Transverse colon (tissue), 4 donors: Measurements from ENCODE around the gene IKZF2. TPM values are rescaled to one million over a fixed set of nuclear protein-coding genes. Genes with fewer than 3 reads are reported as not detected.

ENCODE experiments used
- DNase-seq: peaks from one replicate; pipeline ENCODE4 v3.0.0-alpha.2; 2019
- H3K27ac ChIP-seq, 4 donors: fragments of 200-600 bp; sonication (generic); 2 replicates each; pipeline ENCODE4 v1.5.1; 2016 to 2018; ENCODE audit warnings: inconsistent platforms in 4 of 4
- H3K27me3 ChIP-seq: fragments of 200-600 bp; sonication (generic); 2 replicates; pipeline ENCODE4 v1.5.1; 2017; ENCODE audit warnings: inconsistent platforms
- H3K36me3 ChIP-seq, 4 donors: fragments of 200-600 bp; sonication (generic); 2 replicates each; pipeline ENCODE4 v1.5.1; 2017 to 2019; ENCODE audit warnings: inconsistent platforms in 4 of 4
- H3K4me1 ChIP-seq, 4 donors: fragments of 200-600 bp; sonication (generic); 2 replicates each; pipeline ENCODE4 v1.5.1; 2017 to 2020; ENCODE audit warnings: inconsistent platforms in 4 of 4
- H3K4me3 ChIP-seq, 4 donors: fragments of 200-600 bp; sonication (generic); 1 replicate in 1 of 4; 2 replicates in 3 of 4; pipeline versions ENCODE4 v1.5.1 to v1.6.1; 2017 to 2019; ENCODE audit warnings: inconsistent platforms in 4 of 4
- H3K9me3 ChIP-seq, 2 donors: fragments of 200-600 bp; sonication (generic); 2 replicates each; pipeline ENCODE4 v1.5.1; 2017 to 2019; ENCODE audit warnings: inconsistent platforms in 2 of 2
- CTCF ChIP-seq, 5 experiments: fragments of 200-600 bp in 3 of 5; fragments of 450-650 bp in 2 of 5; sonication (generic) in 3 of 5; IDR thresholded peaks; 1 replicate in 2 of 5; 2 replicates in 3 of 5; pipeline ENCODE4 v1.5.1; 2016 to 2017; ENCODE audit warnings: antibody characterized with exemption in 5 of 5, inconsistent platforms in 3 of 5, mild to moderate bottlenecking in 2 of 5, moderate library complexity in 1 of 5
- EP300 ChIP-seq: sonication (generic); formaldehyde crosslinking; IDR thresholded peaks from one replicate; pipeline ENCODE4 v1.6.1; 2017; ENCODE audit warnings: antibody characterized with exemption, low read depth
- POLR2A ChIP-seq: fragments of 450-650 bp; IDR thresholded peaks from one replicate; pipeline ENCODE4 v1.6.1; 2016; ENCODE audit warnings: antibody characterized with exemption, mild to moderate bottlenecking, moderate library complexity
- POLR2AphosphoS5 ChIP-seq, 3 donors: sonication (generic); formaldehyde crosslinking; IDR thresholded peaks; one replicate each; pipeline ENCODE4 v1.6.1; 2016; ENCODE audit warnings: antibody characterized with exemption in 3 of 3
- WGBS, 2 donors: methylation state at CpG; one replicate each; pipeline ENCODE4 v1.1.5; 2018; ENCODE audit warnings: low coverage in 1 of 2; 5-methylcytosine and 5-hydroxymethylcytosine counted together
- in situ Hi-C, 4 donors: fragments of 200-750 bp; cut with MboI; loops; one replicate each; pipeline versions ENCODE4 v1.15.0 to v1.15.1; 2017; ENCODE audit warnings: low sequenced_read_pairs in 3 of 4, low pct_ligation_motif_present in 1 of 4, low pct_unique_long_range_greater_than_20kb in 1 of 4
- intact Hi-C: fragments of 100-400 bp; cut with DNase I; formaldehyde crosslinking; loops from one replicate; pipeline ENCODE4 v1.15.1; 2023; ENCODE audit warnings: low total_unique reads
- total RNA-seq, 4 donors: library from RNA; depleted of rRNA; stranded (reverse); fragments of >200 nt; gene quantifications; one replicate each; pipeline ENCODE4 v1.1.0, GENCODE V29; 2016

Gene IKZF2
- total RNA-seq, 4 donors from 2014 or later, result 1.8 to 15.6 (median 12.3) TPM

DNA sequence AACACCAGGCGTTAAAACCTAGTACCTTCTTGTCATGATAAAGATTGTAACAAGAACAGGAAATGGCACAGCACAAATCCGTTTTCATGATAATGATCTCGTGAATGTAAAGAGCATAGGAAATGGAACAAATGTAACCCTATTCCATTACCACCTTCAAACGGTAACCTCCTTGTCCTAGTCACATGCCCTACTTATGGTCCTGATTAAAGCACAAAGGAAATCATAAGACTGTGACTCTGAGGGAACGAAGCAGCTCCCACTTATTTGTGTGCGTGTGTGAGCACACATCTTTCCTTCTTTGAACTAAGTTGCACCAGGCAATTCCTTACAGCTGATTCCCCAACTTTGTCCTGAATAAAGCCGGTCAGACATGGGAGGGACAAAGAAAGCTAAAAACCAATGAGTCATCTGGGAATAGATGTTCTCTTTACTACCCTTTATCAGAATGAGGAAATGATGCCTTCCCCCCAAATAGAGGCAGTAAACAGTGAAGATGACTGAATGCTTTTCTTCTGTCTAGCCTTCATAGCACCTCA, 192.6 kb downstream of the IKZF2 start:
- H3K4me1 ChIP-seq, result no peaks in the 10 kb centered on the region
- intact Hi-C loops, result no loop called here

DNA sequence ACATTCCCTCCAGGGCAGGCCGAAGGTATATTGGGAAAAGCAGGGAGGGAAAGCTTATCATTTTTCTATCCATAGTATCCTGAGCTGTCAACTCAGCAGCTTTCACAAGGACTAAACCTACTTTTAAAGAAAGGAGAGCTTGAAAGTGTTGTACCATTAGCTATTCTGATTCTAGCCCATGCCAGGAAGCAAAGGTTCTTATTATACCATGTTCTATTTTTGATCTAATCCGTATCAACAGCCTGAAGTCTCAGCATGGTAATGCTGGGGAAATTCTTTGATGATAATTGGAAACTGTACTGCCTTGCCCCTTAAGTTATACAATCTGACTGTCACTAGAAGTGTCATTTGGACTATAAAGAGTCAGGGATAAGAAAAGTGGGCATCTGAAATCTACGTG, 193.3 kb downstream of the IKZF2 start:
- no peak for TF ChIP-seq CTCF (IDR thresholded peaks at IDR 0.05)
- TF ChIP-seq POLR2AphosphoS5 (IDR thresholded peaks at IDR 0.05), result no peak
- no peak for TF ChIP-seq EP300
- no peak for TF ChIP-seq POLR2A
- no peak for DNase-seq
- Histone ChIP-seq H3K9me3 (no peaks in the 10 kb centered on the region), H3K4me1 (no peaks in the 10 kb centered on the region), H3K27ac (no peak overlapping the region), H3K36me3 (no peaks in the 10 kb centered on the region), H3K27me3 (no peaks in the 10 kb centered on the region), H3K4me3 (no peak overlapping the region)
- 71 to 84% methylated on average over 3 of the region's 3 CpGs for WGBS, 2 donors
- in situ Hi-C loops, result no loop called here
- intact Hi-C loops, result no loop called here

More for the DNA sequence above, 192.6 kb downstream of the IKZF2 start:
- no peaks in the 10 kb centered on the region for H3K27me3 ChIP-seq
- H3K27ac ChIP-seq, result no peak overlapping the region
- no peak for DNase-seq
- TF ChIP-seq EP300 (no peak), POLR2A (no peak), CTCF (IDR thresholded peaks at IDR 0.05) (no peak), POLR2AphosphoS5 (IDR thresholded peaks at IDR 0.05) (no peak)
- H3K9me3 ChIP-seq, result no peaks in the 10 kb centered on the region
- WGBS, 2 donors, result 76 to 82% methylated on average over 7 of the region's 7 CpGs
- no peak overlapping the region for H3K4me3 ChIP-seq
- no peaks in the 10 kb centered on the region for H3K36me3 ChIP-seq
- in situ Hi-C loops, result no loop called here

- no peaks in the 10 kb centered on the region for H3K4me1 ChIP-seq
- H3K27me3 ChIP-seq, result no peaks in the 10 kb centered on the region
- TF ChIP-seq CTCF (IDR thresholded peaks at IDR 0.05) (no peak), POLR2AphosphoS5 (IDR thresholded peaks at IDR 0.05) (no peak), EP300 (no peak), POLR2A (no peak)
- H3K4me3 ChIP-seq, result no peak overlapping the region
- no peaks in the 10 kb centered on the region for H3K9me3 ChIP-seq
- no peaks in the 10 kb centered on the region for H3K36me3 ChIP-seq
- DNase-seq, result no peak
- intact Hi-C loops, result no loop called here
- in situ Hi-C loops, result no loop called here
- H3K27ac ChIP-seq, result no peak overlapping the region
Observed at GRCh38 chr2:212957624-212958023, 193.8 kb downstream of the IKZF2 start.

DNA sequence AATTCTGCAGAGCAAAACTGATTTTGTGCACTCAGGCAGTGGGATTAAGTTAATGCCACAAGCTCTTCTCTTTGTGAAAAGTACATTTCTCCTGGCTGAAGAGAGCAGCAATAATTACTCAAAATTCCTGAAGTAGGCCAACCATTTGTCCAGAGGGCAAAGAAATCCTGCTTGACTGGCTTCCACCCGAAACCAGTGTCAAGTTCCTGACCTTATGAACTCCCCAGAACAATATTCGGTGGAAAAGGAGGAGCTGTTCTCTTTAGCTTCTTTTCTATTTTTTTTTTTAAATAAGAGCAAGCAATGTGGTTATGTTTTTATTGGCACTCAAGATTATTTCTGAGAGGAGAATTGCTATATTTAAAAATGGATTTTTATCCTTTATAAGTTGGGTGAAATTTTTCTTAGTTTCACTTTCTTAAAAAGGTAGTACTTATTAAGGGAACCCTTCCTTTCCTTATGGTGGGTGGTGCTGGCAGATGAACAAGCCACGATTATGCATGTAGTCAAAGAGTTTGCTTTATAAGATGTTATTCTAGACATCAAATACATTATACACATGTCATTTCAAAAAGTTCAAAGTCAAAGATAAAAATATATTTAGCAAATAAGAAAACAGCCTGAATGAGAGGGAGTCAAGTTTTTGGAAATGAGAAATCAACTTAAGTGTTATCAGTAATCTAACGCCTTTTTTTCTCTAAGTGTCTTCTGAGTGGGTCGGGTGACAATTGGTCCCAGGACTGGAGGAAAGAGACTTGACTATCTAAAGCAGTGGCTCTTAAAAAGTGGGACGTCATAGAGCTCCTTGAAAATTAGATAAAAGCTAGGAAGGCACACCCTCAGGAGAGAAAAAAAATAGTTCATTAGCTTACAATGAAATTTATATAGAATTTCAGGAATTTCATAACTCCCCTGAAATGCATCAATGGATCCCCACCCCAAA, 194.5 kb downstream of the IKZF2 start:
- no peak for DNase-seq
- in situ Hi-C loops (no loop called here), intact Hi-C loops (no loop called here)
- Histone ChIP-seq H3K9me3 (no peaks in the 10 kb centered on the region), H3K27me3 (no peaks in the 10 kb centered on the region), H3K4me3 (no peak overlapping the region), H3K4me1 (no peaks in the 10 kb centered on the region), H3K27ac (no peak overlapping the region), H3K36me3 (no peaks in the 10 kb centered on the region)
- WGBS, 2 donors, result 64% methylated on average over 6 of the region's 6 CpGs
- TF ChIP-seq POLR2AphosphoS5 (IDR thresholded peaks at IDR 0.05) (no peak), POLR2A (no peak), EP300 (no peak), CTCF (IDR thresholded peaks at IDR 0.05) (no peak)
